Mucosa of rectum (tissue), 2 donors: ENCODE measurements around the gene GALP.
"Not testable (repeated sequence)": the region's sequence is repeated elsewhere in the genome, so short reads cannot be mapped to it uniquely, and the experiment has no call there.

Experiments used
- H3K27ac ChIP-seq, 2 donors: one replicate each; pipeline ENCODE4 v1.7.0; 2013; ENCODE audit warnings: inconsistent platforms in 2 of 2, low read depth in 2 of 2, low read length in 2 of 2
- H3K27me3 ChIP-seq, 2 donors: one replicate each; pipeline ENCODE4 v1.7.0; 2013; ENCODE audit warnings: low read length in 2 of 2; ENCODE audit not compliant: control insufficient read depth in 2 of 2, insufficient read depth in 2 of 2
- H3K36me3 ChIP-seq, 2 donors: one replicate each; pipeline ENCODE4 v1.7.0; 2013; ENCODE audit warnings: low read length in 2 of 2; ENCODE audit not compliant: control insufficient read depth in 2 of 2, insufficient read depth in 2 of 2
- H3K4me1 ChIP-seq, 2 donors: one replicate each; pipeline ENCODE4 v1.7.0; 2013; ENCODE audit warnings: low read length in 2 of 2, mild to moderate bottlenecking in 1 of 2; ENCODE audit not compliant: control insufficient read depth in 2 of 2, insufficient read depth in 2 of 2
- H3K4me3 ChIP-seq, 2 donors: one replicate each; pipeline ENCODE4 v1.7.0; 2013; ENCODE audit warnings: low read length in 2 of 2
- H3K9ac ChIP-seq, 2 donors: one replicate each; pipeline ENCODE4 v1.7.0; 2013; ENCODE audit warnings: low read length in 2 of 2, low read depth in 1 of 2, mild to moderate bottlenecking in 1 of 2
- H3K9me3 ChIP-seq, 2 donors: one replicate each; pipeline ENCODE4 v1.7.0; 2013; ENCODE audit warnings: low read length in 2 of 2; ENCODE audit not compliant: control insufficient read depth in 2 of 2
- donor health status: healthy.
- donor health status: Normal muscosa, but diverticular disease.

GALP gene

GRCh38 chr19:56175861-56176307 is at the start of gene GALP:
GALP (plus strand) TSS chr19:56176008; CDS start chr19:56177109, 1,101 bp downstream.
- not testable (repeated sequence) for H3K27me3 ChIP-seq, H3K36me3 ChIP-seq, H3K9me3 ChIP-seq, H3K4me3 ChIP-seq, H3K4me1 ChIP-seq, H3K9ac ChIP-seq, H3K27ac ChIP-seq

DNA sequence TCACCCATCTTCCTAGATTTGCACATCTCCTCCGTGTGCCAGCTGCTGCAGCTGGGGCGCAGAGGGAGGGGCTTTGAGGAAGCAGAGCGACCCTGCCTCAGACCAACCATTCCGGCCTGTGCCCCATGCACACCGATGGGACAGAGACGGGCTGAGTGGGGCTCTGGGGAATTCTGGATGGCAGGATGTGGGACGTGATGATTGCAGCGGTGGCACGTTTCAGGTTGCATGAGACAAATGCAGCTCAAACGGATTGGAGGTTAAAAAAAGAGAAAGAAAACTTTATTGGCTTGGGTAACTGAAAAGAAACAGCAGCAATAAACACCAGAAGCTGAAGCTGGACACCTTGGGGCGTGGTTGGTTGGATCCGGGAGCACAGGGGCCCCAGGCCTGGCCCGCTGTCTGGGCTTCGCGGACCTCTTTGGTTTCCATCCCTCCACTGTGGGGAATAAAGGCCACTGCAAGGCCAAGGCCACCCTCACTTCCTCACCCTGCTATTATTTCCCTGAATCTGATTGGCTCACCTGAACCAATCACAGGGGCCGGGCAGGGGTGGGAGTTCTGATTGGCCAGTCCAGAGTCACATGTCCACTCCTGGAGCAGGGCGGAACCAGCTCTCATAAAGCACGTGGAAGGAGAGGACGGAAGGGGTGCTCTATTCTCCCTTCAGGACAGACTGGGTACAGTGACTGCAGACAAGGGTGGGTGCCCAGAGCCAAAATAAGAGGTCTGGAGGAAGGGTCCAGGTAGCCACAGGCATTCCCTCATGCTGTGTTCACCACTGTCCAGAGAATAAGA is 48.6 kb upstream of the GALP start:
- no peaks in the 10 kb centered on the region for H3K27me3 ChIP-seq
- H3K27ac ChIP-seq: no peak overlapping the region
- H3K9ac ChIP-seq: no peak overlapping the region
- H3K4me1 ChIP-seq: peaks cover 7 to 11% of the 10 kb centered on the region in 2 donors
- no peak overlapping the region for H3K4me3 ChIP-seq
- H3K36me3 ChIP-seq: no peaks in the 10 kb centered on the region
- no peaks in the 10 kb centered on the region for H3K9me3 ChIP-seq

GRCh38 chr19:56130006-56130405 is 45.8 kb upstream of the GALP start:
- H3K27ac ChIP-seq: no peak overlapping the region
- H3K4me1 ChIP-seq: peaks cover 7 to 16% of the 10 kb centered on the region in 2 donors
- H3K9ac ChIP-seq: no peak overlapping the region

GRCh38 chr19:56131651-56132050 is 44.2 kb upstream of the GALP start:
- Histone ChIP-seq H3K9ac (no peak overlapping the region), H3K4me1 (peaks cover 2 to 12% of the 10 kb centered on the region in 2 donors), H3K4me3 (no peak overlapping the region), H3K27me3 (no peaks in the 10 kb centered on the region), H3K27ac (no peak overlapping the region), H3K36me3 (no peaks in the 10 kb centered on the region), H3K9me3 (no peaks in the 10 kb centered on the region)

More at GRCh38 chr19:56130006-56130405, 45.8 kb upstream of the GALP start:
- H3K4me3 ChIP-seq: no peak overlapping the region
- no peaks in the 10 kb centered on the region for H3K36me3 ChIP-seq
- no peaks in the 10 kb centered on the region for H3K27me3 ChIP-seq
- no peaks in the 10 kb centered on the region for H3K9me3 ChIP-seq

- peaks cover 0 to 7% of the 10 kb centered on the region in 2 donors for H3K4me1 ChIP-seq
- no peak overlapping the region for H3K9ac ChIP-seq
- H3K4me3 ChIP-seq: no peak overlapping the region
- H3K36me3 ChIP-seq: no peaks in the 10 kb centered on the region
- H3K27ac ChIP-seq: peak overlapping the region in 1 of 2 donors; percentile 32
- no peaks in the 10 kb centered on the region for H3K9me3 ChIP-seq
- no peaks in the 10 kb centered on the region for H3K27me3 ChIP-seq
Observed at GRCh38 chr19:56132316-56132822, 43.4 kb upstream of the GALP start.

DNA sequence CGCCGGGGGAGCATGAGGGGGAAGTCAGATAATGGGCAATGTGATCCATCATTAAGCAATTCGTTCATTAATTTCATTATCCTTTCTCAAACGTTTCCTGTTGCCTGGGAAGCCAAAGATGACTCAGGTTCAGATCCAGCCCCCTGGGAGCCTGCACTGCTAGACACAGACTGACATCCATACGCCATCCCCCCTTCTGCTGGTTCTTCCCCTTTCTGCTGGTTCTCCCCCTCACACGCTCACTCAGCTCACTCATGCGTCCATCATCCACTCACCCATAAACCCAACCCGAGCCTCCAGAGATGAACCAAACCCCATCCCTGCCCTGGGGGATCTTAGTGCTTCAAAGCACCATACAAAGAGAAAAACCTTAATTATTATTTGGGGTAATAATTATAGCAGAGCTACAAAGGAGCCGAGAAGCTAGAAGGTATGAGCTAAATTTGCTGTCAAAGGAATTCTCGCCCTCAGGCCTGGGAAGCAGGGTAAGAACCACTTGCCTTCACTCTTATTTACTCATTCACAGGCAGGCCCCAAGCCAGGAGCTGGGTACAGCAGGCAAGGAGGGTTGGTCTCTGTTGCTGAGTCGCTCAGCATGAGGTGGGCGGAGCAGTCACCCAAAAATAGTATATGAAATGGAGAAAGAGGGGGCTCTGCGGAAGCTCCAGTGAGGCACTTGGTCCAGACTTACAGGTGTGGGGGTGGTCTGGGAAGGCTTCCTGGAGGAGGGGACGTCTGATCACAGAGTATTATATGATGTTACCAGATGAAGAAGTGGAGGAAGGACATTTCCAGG is 41.8 kb upstream of the GALP start:
- peak overlapping the region in 1 of 2 donors; percentile 39 for H3K27ac ChIP-seq

GRCh38 chr19:56134654-56134921 is 41.2 kb upstream of the GALP start:
- H3K27me3 ChIP-seq: no peaks in the 10 kb centered on the region
- no peaks in the 10 kb centered on the region for H3K9me3 ChIP-seq
- peaks cover 5 to 14% of the 10 kb centered on the region in 2 donors for H3K4me1 ChIP-seq
- H3K36me3 ChIP-seq: no peaks in the 10 kb centered on the region
- H3K27ac ChIP-seq: no peak overlapping the region
- H3K4me3 ChIP-seq: no peak overlapping the region
- no peak overlapping the region for H3K9ac ChIP-seq

More for the DNA sequence above, 41.8 kb upstream of the GALP start:
- Histone ChIP-seq H3K9me3 (no peaks in the 10 kb centered on the region), H3K9ac (no peak overlapping the region), H3K4me3 (no peak overlapping the region), H3K36me3 (no peaks in the 10 kb centered on the region), H3K4me1 (peaks cover 5 to 14% of the 10 kb centered on the region in 2 donors), H3K27me3 (no peaks in the 10 kb centered on the region)

GRCh38 chr19:56136362-56136761 is 39.4 kb upstream of the GALP start:
- Histone ChIP-seq H3K4me1 (peaks cover 12 to 22% of the 10 kb centered on the region in 2 donors), H3K27ac (no peak overlapping the region), H3K36me3 (no peaks in the 10 kb centered on the region), H3K9ac (no peak overlapping the region), H3K4me3 (no peak overlapping the region), H3K9me3 (no peaks in the 10 kb centered on the region), H3K27me3 (no peaks in the 10 kb centered on the region)

GRCh38 chr19:56137405-56137804 is 38.4 kb upstream of the GALP start:
- Histone ChIP-seq H3K9me3 (no peaks in the 10 kb centered on the region), H3K9ac (no peak overlapping the region), H3K27me3 (no peaks in the 10 kb centered on the region), H3K4me3 (no peak overlapping the region), H3K27ac (peak overlapping the region; percentile 80 to 82), H3K4me1 (peaks cover 19 to 28% of the 10 kb centered on the region in 2 donors), H3K36me3 (no peaks in the 10 kb centered on the region)

DNA sequence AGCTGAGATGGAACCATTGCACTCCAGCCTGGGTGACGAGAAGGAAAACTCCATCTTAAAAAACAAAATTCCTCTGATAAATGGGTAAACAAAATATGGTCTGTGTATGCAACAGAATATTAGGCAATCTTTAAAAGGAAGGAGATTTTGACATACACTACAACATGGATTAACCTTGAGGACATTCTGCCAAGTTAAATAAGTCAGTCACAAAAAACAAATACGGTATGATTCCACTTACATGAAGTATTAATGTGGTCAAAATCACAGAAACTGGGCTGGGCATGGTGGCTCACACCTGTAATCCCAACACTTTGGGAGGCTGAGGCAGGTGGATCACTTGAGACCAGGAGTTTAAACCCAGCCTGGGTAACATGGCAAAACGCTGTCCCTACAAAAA is 37.7 kb upstream of the GALP start:
- peaks cover 26 to 34% of the 10 kb centered on the region in 2 donors for H3K4me1 ChIP-seq

More for the DNA sequence above, 37.7 kb upstream of the GALP start:
- Histone ChIP-seq H3K27me3 (no peaks in the 10 kb centered on the region), H3K27ac (peak overlapping the region; percentile 80 to 82), H3K9ac (peak overlapping the region in 1 of 2 donors; percentile 6), H3K9me3 (no peaks in the 10 kb centered on the region), H3K36me3 (no peaks in the 10 kb centered on the region), H3K4me3 (no peak overlapping the region)
